ENCODE results near the gene PLD5. TPM values are rescaled to one million over a fixed set of nuclear protein-coding genes. Genes with fewer than 3 reads are reported as not detected.

PLD5 gene
- polyA plus RNA-seq, 1 experiment: not detected

DNA sequence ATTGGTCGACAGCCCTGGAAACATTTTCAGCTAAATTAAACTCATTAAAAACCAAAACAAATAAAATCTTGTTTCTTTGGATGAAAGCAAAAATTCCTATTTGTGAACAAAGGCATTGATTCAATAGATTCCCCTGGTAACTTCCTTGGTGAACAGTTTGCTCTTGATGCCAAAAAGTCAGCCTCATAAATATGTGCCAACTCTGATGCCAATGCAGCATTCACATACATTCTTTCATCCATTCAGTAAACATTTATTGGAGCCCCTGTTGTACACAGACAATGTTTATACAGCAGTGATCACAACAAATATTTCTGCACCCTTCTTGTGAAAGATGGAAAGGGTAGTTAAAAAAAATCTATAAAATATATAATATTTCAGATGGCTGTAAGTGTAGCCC is 107.8 kb downstream of the PLD5 start:
- ChIA-PET POLR2A (no interaction called here), CTCF (no interaction called here)

DNA sequence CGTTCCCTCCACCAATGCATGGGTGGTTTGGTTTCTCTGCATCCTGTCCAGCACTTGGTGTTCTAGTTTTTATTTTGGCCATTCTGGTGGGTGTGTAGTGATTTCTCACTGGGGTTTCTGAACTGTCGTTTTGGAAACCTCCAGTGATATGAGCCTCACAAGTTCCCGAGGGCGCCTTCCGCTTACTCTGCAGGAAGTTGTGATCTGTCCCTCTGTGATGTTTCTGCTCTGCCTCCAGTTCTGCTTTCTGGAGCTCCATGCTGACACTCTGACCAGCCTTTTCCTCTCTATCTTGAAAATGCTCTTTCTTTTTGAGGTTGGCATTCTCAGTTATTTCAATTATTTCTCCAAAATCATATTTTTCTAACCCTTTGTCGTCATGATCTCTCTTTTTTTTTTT is 111.6 kb downstream of the PLD5 start:
- H3K9me3 ChIP-seq (ENCODE audit: control insufficient read depth, insufficient read depth, low read length): peaks cover 28% of the 10 kb centered on the region
- no peak overlapping the region for H3K4me3 ChIP-seq (ENCODE audit: low read depth, low read length)
- no peak for DNase-seq (ENCODE audit: low read depth, low spot score)
- ChIA-PET CTCF (no interaction called here), POLR2A (no interaction called here)
- H3K27ac ChIP-seq (ENCODE audit: low read depth, low read length): no peak overlapping the region
- TF ChIP-seq, protein P1, sequence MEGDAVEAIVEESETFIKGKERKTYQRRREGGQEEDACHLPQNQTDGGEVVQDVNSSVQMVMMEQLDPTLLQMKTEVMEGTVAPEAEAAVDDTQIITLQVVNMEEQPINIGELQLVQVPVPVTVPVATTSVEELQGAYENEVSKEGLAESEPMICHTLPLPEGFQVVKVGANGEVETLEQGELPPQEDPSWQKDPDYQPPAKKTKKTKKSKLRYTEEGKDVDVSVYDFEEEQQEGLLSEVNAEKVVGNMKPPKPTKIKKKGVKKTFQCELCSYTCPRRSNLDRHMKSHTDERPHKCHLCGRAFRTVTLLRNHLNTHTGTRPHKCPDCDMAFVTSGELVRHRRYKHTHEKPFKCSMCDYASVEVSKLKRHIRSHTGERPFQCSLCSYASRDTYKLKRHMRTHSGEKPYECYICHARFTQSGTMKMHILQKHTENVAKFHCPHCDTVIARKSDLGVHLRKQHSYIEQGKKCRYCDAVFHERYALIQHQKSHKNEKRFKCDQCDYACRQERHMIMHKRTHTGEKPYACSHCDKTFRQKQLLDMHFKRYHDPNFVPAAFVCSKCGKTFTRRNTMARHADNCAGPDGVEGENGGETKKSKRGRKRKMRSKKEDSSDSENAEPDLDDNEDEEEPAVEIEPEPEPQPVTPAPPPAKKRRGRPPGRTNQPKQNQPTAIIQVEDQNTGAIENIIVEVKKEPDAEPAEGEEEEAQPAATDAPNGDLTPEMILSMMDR (IDR thresholded peaks at IDR 0.05; ENCODE audit: low read depth, low read length): no peak
- no peaks in the 10 kb centered on the region for H3K27me3 ChIP-seq (ENCODE audit: control insufficient read depth, insufficient read depth, low read length)

More for the DNA sequence above, 107.8 kb downstream of the PLD5 start:
- no peak overlapping the region for H3K4me3 ChIP-seq (ENCODE audit: low read depth, low read length)
- no peaks in the 10 kb centered on the region for H3K27me3 ChIP-seq (ENCODE audit: control insufficient read depth, insufficient read depth, low read length)
- TF ChIP-seq, protein P1 (IDR thresholded peaks at IDR 0.05; ENCODE audit: low read depth, low read length): no peak
- H3K27ac ChIP-seq (ENCODE audit: low read depth, low read length): no peak overlapping the region
- H3K9me3 ChIP-seq (ENCODE audit: control insufficient read depth, insufficient read depth, low read length): peaks cover 25% of the 10 kb centered on the region
- DNase-seq (ENCODE audit: low read depth, low spot score): no peak

DNA sequence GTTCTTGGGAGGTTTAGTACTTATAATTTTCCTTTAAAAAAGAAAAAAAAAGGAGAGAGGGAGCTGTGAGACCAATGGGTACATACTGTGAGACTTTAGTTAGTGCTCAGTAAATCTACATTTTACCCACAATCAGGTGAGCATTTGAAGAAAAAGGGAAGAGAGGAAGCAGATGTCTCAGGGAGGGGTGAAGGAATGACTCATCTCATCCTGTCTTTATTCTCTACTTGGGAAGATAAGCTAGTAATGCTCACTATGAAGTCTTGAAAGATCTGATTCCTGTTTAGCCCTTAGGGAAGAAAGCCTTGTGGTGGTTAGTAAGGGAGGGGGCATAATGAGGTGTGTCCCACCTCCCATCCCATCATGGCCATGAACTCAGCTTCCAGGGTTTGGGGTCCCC is 112.6 kb downstream of the PLD5 start:
- CTCF ChIA-PET: no interaction called here

DNA sequence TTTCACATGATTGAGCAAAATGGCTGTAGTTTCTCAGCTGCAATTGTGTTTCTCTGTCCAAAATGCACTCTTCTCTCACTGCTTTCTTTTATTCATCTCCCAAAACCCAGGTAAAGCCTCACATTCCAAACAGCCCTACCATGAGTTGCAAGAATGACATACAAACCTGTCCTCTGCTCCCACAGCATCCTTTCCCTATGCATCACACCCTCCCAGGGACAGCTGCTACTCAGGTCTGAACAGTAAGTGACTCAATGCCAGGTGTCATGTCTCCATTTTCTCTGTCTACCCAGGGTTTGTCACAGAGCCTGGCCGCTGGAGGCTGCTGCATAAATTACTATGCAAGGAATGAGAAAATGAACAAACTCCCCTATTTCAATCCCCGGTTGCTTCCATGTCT is 118.5 kb downstream of the PLD5 start:
- Histone ChIP-seq H3K4me3 (ENCODE audit: low read depth, low read length) (no peak overlapping the region), H3K27me3 (ENCODE audit: control insufficient read depth, insufficient read depth, low read length) (no peaks in the 10 kb centered on the region), H3K27ac (ENCODE audit: low read depth, low read length) (no peak overlapping the region), H3K9me3 (ENCODE audit: control insufficient read depth, insufficient read depth, low read length) (peaks cover 43% of the 10 kb centered on the region)
- TF ChIP-seq, protein P1 (IDR thresholded peaks at IDR 0.05; ENCODE audit: low read depth, low read length): no peak
- ChIA-PET POLR2A (no interaction called here), CTCF (interaction anchor here (0.7 kb wide), 1 partner anchor 658 kb away, joined by 5 read pairs; no protein-coding TSS in a partner anchor)
- DNase-seq (ENCODE audit: low read depth, low spot score): no peak

More for the DNA sequence above, 112.6 kb downstream of the PLD5 start:
- TF ChIP-seq, protein P1 (IDR thresholded peaks at IDR 0.05; ENCODE audit: low read depth, low read length): no peak
- POLR2A ChIA-PET: no interaction called here
- Histone ChIP-seq H3K4me3 (ENCODE audit: low read depth, low read length) (no peak overlapping the region), H3K27ac (ENCODE audit: low read depth, low read length) (no peak overlapping the region), H3K27me3 (ENCODE audit: control insufficient read depth, insufficient read depth, low read length) (no peaks in the 10 kb centered on the region), H3K9me3 (ENCODE audit: control insufficient read depth, insufficient read depth, low read length) (peaks cover 19% of the 10 kb centered on the region)
- no peak for DNase-seq (ENCODE audit: low read depth, low spot score)

DNA sequence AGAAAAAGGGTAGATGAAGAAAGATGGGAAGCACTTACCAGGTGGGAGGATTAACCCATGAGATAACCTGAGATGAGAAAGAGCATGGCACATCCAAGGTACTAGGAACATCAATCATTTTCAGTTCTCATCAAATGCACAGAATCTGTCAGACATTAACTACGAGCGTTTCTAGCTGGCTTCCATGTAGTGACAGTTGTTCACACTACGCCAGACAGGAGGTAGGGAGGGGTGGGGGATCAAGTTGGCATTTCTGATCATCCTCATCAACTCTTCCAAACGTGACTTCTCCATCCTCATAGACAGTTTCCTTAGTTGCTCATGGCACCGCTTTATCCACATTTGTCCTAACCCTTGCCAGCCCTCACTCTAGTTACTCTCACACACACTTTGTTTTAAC is 120.2 kb downstream of the PLD5 start:
- POLR2A ChIA-PET: no interaction called here
- Histone ChIP-seq H3K4me3 (ENCODE audit: low read depth, low read length) (no peak overlapping the region), H3K27ac (ENCODE audit: low read depth, low read length) (no peak overlapping the region), H3K27me3 (ENCODE audit: control insufficient read depth, insufficient read depth, low read length) (no peaks in the 10 kb centered on the region), H3K9me3 (ENCODE audit: control insufficient read depth, insufficient read depth, low read length) (peaks cover 43% of the 10 kb centered on the region)
- TF ChIP-seq, protein P1 (IDR thresholded peaks at IDR 0.05; ENCODE audit: low read depth, low read length): no peak
- CTCF ChIA-PET: no interaction called here
- no peak for DNase-seq (ENCODE audit: low read depth, low spot score)

All from AG04450 (cell line).